Epidermal melanocyte (primary cell): ENCODE results near the gene CCDC141.

Experiments used
- DNase-seq: peaks from one replicate; pipeline ENCODE4 v3.0.0; 2011; ENCODE audit warnings: low spot score; ENCODE audit not compliant: insufficient read length

CCDC141 gene

DNA sequence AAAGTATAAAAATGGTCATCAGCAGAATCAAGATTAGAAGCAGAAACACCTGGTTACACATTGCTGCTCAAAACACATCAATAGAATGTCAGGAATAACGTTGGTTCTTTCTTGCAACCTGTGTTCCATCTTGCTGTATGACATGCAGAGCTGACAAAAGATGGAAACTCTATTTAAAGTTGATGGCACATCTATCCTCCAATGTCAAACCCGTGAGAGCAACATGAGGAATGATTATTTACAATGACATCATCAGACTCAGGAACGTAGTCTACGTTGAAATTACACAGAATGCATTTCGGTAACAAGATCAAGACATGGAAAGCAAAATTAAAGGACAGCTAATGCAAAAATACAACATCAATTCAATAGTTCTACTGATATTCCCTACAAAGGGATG is 216.6 kb downstream of the CCDC141 start:
- DNase-seq = no peak

DNA sequence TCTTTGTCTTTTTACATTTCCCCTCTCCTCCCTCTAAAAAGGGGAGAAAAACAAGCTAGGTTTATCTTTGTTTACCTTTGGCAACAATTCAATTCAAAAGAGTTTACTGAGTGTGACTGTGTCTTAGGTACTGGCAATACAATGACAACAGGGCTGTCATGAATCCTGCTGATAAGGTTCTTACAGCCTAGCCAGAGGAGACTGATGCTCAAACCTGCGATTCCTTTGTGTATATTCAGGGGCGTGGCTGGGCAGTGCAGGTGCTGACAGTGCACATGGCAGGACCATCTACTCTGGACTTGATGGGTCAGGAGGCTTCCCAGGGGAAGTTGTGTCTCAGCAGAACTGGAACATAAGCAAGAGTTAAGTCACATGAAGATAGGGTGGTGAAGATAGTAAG is 219.5 kb downstream of the CCDC141 start:
- DNase-seq = no peak

DNA sequence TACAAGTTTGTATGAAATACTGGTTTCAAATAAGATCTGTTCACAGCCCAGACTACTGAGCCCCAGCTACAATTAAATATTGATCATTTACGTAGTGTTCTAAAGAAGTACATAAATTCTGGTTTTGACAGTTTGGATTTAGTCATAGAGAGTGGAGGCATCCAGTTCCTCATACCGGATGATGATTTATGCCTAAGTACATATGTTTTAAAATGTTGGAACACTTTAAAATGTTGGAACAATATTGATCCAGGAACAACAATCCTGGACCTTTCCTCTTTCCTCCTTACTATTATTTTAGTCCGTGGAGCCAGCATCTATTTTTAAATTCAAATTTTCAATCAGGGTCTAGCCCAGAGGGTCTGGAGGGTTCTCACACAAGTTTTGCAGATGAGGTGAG is 220.0 kb downstream of the CCDC141 start:
- DNase-seq = no peak

DNA sequence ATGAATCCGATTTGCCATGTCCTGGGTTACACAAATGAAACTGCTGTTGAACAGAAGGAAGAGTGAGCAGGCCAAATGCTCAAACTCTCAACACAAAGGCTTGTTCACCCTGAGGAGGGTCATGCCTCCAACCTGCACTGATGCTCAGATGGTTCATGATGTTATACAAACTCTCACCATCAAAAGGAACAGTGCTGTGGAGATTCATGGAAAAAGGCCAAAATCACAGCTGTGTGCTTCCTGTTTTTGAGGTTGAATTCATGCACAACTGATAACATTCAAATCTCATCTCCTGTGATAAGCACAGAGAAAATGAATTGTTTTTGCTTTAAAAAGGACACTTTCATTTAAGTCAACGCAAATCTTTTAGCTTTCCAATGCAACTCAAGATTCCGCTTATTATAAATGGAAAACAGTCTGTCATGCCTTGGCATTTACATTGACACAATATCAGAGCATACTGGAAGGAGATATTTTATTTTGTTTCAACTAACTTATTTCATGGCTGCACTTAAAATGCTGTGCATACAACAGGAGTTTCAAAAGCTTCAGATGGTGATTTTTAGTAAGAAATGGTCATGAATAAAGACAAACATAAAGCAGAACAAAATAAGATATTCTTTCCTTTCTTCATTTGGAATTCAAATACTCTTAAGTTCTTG is 220.5 kb downstream of the CCDC141 start:
- DNase-seq = no peak

DNA sequence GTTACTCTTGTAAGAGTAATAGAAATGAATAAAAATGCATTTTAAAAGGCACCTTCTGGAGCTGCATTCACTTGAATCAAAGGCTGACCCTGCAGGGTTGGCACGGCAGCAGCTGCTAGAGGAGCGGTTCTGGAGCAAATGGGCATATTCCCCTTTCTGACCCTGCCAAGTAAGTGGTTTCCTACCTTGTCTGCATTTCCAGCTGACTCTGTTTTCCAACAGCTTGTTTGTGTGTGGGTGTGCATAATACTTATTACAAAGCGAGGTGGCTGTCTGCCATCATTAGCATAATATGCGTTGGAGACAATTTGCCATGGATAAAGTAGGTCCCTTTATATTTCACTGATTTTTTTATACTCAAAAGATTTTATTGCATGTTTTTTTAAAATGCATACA is 221.5 kb downstream of the CCDC141 start:
- DNase-seq = no peak

DNA sequence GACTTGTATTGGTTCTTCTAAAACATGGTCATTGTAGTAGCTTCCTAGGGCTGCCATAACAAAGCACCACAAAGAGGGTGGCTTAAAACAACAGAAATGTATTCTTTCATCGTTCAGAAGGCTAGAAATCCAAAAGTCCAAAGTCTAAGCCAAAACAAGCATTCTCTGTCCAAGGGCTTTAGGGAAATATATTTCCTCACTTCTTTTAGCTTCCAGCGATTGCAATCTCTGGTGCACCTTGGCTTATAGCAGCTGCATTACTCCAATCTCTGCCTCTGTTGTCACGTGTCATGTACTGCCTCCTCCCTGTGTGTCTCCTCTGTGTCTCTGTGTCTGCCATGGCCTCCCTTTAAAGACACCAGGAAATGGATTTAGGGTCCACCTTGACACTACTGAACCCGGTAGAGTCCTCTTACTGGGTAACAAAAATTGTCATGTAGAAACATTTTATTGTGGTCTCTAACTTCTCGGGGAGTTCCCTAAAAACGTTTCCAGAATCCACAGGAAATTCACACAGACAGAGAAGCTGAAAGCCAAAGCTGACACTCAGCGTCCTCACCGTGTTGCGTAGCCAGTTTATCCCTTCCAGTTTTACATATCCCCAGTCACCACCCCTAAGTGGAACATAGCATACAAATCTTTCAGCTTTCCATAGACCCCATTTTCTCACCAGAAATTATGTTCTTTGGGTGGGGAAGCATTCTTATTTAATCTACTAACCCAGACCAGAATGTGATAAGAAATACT is 222.0 kb downstream of the CCDC141 start:
- no peak for DNase-seq

DNA sequence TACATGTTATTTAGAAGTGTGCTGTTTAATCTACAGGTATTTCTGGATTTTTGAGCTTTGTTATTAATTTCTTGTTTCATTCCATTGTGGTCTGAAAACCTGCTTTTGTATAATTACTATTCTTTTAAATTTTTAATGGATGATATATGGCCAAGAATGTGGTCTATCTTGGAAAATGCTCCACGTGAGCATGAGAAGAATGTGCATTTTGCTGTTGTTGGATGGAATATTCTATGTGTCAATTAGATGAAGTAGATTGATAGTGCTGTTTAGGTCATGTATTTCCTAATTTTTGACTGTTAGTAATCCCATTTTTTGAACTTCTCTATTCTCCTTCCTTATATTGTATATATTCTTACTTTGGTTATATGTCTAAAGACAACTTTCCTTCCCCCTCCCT is 222.8 kb downstream of the CCDC141 start:
- no peak for DNase-seq

DNA sequence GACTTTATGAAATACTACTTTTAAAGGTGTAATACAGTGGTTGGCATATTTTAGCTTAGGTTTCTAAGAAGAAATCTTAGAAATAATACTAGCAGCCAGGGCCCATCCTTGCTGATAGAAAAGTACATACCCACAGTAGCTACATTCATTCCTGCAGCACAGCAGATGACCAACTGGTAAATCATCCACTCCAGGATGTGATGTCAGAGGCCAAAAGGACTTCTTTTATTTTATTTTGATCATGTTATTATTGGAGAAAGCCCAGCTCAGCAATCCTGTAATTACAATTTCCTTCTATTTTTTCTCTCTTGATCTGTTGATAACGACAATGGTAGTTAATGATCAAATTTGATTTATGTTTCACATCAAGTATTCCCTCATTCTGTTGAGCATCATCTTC is 224.8 kb downstream of the CCDC141 start:
- no peak for DNase-seq

DNA sequence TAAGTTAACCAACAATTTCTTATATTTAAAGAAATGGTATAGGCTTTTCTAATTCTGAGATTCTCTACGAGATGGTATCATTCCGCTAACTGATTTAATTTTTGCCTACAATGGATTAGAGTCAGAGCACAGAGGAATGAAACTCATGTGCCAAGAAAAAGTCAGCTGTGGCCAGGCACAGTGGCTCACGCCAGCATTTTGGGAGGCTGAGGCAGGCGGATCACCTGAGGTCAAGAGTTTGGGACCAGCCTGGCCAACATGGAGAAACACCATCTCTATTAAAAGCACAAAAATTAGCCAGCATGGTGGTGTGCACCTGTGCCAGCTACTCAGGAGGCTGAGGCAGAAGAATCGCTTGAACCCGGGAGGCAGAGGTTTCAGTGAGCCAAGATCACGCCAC is 225.8 kb downstream of the CCDC141 start:
- DNase-seq = no peak

DNA sequence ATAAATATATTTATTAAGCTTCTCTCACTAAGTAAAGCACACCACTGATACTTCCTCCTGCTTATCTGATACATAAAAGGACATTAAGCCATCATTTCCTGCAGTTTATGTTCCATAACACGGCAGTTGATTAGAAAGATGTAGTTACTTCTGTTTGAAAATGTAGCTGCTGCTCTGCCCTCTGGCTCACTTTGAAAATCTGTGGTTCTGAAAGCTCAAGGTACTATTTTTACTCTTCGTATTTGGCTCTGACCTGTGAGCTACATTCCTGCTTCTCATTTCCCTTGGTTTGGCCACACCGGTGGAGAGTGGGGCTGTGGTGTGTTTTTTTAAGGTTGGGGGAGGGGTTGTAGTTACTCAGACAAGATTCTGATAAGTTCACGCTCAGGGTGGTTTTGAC is 229.9 kb downstream of the CCDC141 start:
- DNase-seq = no peak

DNA sequence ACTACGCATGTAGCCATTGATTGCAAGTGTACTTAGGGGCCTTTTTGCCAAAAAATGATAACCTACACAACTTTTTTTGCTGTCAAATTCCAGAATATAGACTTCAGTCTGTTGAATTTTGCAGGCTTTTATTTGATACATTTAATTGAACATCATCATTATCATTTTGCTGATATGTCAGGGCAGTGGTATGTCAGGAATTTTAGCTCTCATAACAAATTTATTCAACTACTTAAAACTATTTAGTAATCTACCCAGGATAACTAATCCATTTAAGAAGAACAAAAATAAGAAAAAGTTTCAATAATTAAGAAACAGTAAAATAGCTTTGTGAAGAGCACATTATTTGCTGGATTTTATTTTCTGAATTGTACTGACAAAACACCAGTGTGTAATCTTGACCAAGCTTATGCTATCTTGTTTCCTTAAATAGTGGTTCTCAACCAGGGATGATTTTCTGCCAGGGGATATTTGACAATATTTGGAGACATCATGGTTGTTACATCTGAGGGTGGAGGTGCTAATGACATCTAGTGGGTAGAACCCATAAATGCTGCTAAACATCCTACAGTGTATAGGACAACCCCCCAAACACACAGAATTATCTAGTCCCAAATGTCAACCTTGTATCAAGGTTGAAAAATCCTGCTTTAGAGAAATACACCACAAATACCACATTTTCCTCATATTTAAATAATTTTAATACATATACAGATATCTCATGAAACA is 230.6 kb downstream of the CCDC141 start:
- DNase-seq = no peak

DNA sequence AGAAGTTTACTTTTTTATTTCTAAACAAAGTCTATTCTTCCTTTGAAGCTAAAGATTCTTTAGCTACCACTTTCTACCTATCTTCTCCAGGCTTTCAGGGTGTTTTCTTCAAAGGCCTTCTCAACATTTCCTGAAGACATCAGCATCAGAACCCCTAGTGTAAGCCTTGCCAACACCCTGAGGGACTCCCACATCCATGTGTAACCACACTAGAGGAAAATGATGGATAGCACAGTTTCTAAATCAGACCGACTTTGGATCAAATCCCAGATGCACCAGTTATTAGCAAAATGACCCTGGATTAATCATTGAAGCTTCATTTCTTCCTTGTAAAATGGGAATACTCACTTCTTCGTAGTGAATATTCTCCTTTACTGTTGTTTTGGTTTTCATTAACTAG is 238.0 kb downstream of the CCDC141 start:
- DNase-seq = no peak

DNA sequence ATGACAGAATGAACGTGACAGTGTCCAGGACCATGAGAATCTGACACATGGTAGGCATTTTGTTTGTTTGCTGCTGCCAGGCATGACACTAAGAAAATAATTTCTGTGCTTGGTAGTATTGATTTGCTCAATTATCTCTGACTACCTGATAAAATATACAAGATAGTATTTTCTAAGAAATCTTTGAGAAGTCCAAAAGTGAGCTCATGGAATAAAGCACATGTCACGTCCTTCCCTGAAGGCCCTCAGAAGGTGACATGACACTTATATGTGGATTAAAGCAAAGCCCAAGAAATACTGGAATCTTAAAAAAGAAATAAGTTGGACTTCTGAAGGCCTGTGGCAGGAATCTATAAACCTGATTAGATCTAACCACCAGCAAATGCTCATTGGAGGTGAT is 238.9 kb downstream of the CCDC141 start:
- no peak for DNase-seq

DNA sequence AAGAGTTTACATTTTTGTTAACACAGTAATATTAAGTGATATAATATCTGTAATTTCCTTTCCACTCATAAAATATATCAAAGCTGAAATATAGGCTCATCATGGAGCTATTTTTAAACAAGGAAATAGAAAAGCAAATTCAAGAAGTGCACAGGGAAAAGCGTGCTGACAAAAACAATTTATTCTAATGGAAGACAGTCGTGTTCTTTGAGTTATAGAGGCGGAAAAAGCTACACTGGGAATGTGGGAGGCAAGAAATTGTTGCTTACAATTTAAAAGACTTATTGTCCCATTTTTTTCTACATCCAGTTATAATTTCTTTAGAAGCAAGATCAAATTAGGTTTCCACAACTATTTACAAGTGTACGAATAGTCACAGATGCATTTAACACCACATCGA is 239.5 kb downstream of the CCDC141 start:
- no peak for DNase-seq

DNA sequence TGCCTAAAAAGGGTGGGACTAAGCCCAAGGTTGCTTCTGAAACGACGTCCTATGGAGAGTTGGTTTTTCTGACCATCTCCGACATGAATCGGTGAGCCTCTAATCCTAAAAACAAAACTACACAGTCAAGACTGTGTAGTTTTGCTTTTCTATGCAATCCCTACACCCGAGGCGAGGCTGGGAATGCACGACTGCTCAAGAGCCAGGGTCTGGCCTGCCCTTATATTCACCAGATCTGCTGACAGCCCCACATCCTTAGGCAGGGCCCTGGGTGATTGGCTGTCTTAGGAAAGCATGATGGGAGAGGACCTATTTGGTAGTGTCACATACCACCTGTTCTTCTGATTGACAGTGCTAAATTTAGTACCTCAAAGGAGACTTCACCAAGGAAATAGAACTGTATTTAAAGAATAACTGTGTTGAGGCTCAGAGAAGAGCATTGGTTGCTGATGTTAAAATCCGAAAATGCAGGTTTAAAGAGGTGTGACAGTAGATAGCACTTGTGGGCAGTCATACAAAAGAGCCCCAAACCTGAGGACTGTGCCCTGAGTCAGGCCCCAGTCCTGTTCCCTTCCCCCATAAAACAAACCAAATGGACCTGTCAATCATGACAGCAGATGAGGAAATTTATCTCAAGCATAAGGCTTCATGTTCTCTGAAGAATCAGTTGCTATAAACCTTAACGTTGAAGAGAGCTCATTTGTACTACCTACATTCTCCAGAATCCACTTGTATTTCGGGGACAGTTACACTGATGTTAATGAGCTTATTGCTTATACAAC is 242.5 kb downstream of the CCDC141 start, which contains the start of gene TTN:
Gene TTN, minus strand, starts transcription at position 197 of the 782 bp plus-strand sequence. CDS start 2,781 bp downstream, outside the sequence.
- no peak for DNase-seq

DNA sequence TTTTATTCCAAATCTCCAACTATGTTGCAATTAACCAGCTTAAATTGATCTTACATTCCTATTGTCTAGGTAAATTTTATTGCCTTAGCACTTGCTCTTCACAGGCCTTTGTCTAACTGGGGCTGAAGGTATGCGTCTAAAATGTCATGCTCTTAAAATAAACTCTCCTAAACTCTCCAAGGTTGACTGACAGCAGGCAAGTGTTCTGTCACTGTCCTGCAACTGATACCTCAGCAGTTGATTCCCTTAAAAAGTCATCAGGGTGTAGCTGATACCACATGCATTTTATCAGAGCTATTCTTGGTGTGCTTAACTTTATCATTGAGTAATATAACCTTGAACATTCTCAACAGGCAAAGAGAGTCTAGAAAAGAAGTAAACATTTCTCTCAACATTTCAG is 243.4 kb downstream of the CCDC141 start:
- DNase-seq = no peak

DNA sequence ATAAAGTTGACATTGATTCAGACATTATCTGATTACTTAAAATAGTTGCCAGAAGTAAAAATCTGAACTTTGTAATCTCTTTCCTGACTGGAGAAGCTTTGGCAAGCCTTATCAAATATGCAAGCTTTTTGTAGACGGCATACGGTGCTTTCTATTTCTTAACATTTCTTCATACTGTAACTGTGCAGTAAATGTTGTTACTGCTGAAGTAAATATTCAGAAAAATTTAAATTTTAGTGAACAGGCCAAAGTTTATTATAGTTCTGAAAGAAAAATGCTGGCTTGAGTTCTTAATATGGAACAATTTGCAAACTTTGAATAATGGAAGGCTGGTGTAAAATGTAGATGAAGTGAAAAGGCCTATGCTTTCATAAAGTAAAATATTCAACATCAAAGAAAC is 244.5 kb downstream of the CCDC141 start:
- no peak for DNase-seq

DNA sequence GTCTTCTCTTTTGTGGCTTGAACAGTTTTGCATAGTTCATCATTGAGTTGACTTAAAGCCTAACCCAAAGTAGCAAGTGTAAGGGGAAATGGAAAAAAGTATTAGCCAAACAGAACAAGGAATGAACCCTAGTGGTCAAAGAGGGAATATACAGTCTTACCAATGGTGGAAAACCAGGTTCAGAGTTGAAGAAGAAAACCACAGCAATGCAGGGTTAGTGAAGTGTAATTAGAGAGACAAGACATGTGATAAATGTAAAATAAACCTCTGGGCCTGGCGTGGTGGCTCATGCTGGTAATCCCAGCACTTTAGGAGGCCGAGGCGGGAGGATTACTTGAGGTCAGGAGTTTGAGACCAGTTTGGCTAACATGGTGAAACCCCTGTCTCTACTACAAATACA is 245.1 kb downstream of the CCDC141 start:
- DNase-seq = no peak

DNA sequence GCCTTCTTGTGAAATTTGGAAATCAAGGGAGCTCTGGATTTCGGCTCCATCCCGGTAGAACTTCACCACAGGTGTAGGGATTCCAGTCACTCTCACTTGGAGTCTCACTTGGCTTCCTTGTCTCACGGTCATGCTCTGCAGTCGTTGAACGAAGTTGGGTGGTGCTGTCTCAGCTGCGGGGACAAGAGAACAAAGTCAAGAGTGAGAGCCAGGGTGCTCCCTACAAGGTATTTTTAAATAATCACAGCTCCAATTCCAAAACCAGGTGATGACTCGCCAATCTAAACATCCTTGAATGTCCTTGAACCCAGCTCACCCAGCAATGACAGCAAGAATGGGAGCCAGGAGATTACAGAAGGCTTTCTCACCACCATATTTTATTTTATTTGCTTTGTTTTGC is 249.4 kb downstream of the CCDC141 start:
- DNase-seq = no peak

DNA sequence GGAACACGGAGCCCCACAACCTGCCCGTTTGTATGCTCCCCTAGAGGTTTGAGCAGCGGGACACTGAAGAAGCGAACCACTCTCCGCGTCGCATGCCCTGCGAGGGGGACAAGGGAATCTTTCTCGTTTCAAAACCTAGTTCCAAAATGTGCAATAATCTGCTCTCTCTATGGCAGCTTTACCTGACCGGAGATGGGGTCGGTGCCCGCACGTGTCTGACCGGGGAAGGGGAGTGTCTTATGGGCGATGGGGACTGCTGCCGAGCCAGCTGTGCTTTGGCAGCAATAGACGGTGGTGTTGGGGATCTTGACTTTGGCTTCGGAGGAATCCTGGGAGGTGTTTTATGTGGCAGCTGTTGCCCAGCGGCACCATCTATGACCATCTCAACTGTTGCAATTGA is 250.6 kb downstream of the CCDC141 start:
- no peak for DNase-seq

DNA sequence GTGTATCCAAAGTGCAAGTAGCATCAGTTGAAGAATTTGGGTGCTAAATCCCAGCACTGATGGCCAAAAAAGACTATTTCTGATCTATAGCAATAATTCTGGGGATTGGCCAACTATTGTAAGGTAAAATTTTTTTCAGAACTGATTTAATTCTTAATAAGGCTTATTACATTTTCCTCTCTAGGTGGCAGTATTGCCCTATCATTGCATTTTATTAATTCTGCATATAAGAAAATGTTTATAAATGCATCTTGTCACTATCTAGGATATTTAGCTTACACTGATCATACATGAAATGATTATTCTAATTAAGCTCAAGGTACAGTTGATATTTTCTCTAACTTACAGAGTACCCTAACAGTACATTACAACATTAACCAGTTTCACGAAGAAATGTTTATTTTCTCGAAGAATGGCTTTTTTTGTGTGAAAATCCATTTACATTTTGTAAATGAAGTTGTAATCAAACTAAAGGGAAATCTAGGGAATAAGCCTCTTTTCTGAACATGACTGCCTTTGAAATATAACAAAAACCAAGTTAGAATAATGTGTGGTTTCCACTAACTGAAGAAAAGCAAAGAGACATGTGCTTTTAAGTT is 253.8 kb downstream of the CCDC141 start:
- no peak for DNase-seq
